Neural cell (in vitro differentiated cells): ENCODE measurements around the gene PLD1.
"Not testable (repeated sequence)": the region's sequence is repeated elsewhere in the genome, so short reads cannot be mapped to it uniquely, and the experiment has no call there.

ENCODE experiments used
- CTCF ChIP-seq: fragments of 450-650 bp; IDR thresholded peaks from 2 replicates; pipeline ENCODE4 v1.5.1; 2014; ENCODE audit warnings: antibody characterized with exemption, mild to moderate bottlenecking, moderate library complexity; ENCODE audit not compliant: poor library complexity, severe bottlenecking
- EP300 ChIP-seq: fragments of 450-650 bp; conservative IDR thresholded peaks from 2 replicates; pipeline ENCODE4 v1.6.1; 2014; ENCODE audit warnings: antibody characterized with exemption, mild to moderate bottlenecking, moderate library complexity; ENCODE audit not compliant: poor library complexity, severe bottlenecking
- TAF1 ChIP-seq: IDR thresholded peaks from 2 replicates; pipeline ENCODE4 v1.6.1; 2012; ENCODE audit warnings: low read depth

GRCh38 chr3:171692551-171692950 is 117.7 kb downstream of the PLD1 start:
- TF ChIP-seq TAF1, EP300, CTCF: not testable (repeated sequence)
